GM18858 (cell line): ENCODE results near the gene ERN1.
A peak's percentile ranks its signal among the peaks of the same experiment; 100 is the strongest.

Source experiments
- ATAC-seq: cut with Tn5 transposase; IDR thresholded peaks from one replicate; pipeline ENCODE4 v1.9.1; 2021; ENCODE audit not compliant: unreplicated experiment

Gene ERN1

GRCh38 chr17:64158406-64158805, 28.5 kb upstream of the ERN1 start:
- no peak for ATAC-seq

DNA sequence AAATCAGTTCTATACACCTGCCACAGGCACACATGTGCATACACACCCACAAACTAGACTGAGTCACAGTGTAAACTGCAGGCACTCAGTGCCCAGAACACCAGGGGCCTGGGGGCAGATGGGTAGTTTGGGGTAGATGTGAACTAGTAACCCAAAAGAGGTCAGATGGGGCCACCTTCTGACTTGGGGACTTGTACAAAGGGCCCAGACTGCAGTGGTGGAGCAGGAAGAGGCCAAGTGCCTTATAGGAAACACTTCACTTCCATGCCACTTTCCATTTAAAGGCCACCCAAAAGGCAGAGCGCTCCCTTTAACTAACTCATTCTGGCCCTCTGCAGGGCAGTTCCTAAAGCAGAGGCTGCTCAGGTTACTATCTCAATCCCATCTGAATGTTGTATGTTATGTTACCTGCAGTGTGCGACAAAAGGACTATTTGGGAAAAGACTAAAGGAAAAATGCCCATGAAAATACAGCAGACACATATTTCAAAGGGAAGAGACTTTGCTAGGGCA, 27.8 kb upstream of the ERN1 start:
- no peak for ATAC-seq

GRCh38 chr17:64156670-64157069, 26.7 kb upstream of the ERN1 start:
- no peak for ATAC-seq

DNA sequence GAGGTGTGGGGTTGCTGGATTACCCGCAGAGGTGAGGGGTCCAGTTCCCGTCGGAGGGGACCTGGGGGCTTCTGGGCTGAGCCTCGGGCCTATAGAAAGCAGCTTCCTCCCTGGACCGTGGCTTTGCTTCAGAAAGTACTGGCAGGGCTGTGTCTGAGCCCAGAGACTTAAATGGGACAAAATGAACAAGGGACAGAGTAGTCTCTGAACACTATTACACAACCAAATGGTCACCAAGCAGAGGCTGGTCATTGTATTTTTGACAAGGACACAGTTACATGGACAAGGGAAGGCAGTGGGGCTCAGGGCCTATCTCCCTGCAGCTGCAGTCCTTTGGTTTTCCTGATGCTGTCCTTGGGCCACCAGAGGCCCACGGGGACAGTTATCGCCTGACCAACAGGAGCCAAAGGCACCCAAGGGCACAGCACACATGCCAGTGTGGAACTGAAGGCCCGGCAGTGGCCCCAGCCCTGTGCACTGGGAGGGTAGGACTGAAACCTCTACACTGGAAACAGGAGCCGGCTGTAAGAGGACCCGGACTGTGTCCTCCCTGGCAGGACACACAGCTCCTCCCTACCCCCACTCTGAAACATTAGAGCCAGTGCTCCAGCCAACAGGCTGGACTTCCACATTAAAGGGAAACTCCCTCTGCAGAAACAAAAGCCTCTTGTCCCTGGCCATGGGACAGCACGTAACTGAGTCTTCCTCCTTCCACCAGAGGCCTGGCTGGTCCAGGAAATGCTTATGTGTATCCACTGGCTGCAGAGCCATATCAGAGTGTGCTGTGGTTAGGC, 26.0 kb upstream of the ERN1 start:
- ATAC-seq, result no peak

GRCh38 chr17:64155129-64155528, 25.2 kb upstream of the ERN1 start:
- ATAC-seq, result no peak

DNA sequence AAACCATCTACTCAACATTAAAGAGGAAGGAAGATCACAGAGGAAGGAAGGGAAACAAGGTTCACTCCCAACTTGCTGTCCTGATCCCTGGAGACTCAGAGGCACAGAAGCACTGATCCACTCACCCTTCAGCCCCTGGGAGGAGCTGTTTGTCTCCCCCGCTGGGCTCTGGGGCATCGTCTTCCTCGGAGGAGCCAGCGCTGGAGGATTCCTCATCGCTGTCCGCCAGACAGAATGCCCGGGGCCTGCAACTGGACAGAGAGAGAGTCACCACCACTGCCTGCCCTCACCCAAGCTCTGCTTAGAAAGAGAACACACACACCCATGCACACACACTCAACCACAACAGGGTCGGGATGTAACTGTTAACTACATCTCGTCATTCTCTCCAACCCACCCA, 24.8 kb upstream of the ERN1 start:
- no peak for ATAC-seq

- ATAC-seq, result no peak
Measured at GRCh38 chr17:64154313-64154695, 24.4 kb upstream of the ERN1 start.

GRCh38 chr17:64153565-64154312, 23.8 kb upstream of the ERN1 start:
- ATAC-seq, result no peak

GRCh38 chr17:64152428-64153125, 22.6 kb upstream of the ERN1 start:
- no peak for ATAC-seq

- ATAC-seq, result no peak
Measured at GRCh38 chr17:64151016-64151368, 21.0 kb upstream of the ERN1 start.

DNA sequence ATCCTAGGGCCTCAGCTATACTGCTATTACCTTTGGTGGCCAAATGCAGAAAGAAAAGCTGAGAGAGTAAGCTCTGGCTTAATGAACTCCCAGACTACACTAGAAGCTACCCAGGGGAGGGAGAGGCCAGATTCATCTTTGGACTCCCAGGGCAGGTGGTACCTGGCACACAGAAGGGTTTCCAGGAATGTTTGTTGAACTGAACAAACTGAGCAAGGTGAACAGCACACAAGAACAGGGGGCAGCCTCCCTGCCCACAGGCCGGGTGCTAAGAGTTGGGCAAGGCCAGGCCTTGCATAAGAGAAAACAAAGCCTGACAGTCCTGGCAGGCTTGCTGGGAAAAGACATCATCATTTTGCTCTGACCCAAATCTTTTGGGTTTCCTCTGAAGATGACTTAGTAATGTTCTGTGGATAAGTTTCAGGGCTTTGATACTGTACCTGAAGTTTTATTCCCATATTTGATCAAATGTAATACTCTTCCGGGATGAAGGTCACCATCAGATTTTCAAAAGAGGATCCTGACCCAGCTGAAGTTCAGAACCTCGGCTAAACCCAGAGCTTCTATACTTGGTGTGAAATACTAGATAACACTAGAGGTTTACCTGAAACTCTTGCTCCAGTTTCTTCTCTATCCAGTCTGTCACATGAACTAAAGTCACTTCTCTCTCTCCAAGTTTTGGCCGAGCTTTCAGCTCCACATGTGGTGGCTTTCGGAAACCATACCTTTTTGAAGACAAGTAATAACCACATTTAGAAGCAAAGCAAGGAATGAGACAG, 20.5 kb upstream of the ERN1 start:
- ATAC-seq, result no peak

DNA sequence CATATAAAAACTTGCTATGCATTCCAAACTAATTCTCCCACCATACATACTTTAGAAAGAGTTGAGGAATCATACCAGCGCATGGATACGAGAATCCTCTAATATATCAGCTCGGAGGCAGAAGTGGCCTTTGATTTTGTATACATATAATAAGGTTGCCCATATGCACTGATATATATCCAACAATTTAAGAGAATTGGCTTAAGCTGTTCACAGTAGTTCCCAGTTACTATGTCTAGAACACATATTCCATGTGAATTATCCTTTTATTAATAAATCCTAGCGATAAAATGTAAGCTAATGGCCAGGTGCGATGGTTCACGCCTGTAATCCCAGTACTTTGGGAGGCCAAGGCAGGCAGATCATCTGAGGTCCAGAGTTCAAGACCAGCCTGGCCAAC, 19.3 kb upstream of the ERN1 start:
- ATAC-seq, result no peak

GRCh38 chr17:64148699-64149098, 18.8 kb upstream of the ERN1 start:
- no peak for ATAC-seq

GRCh38 chr17:64148017-64148631, 18.2 kb upstream of the ERN1 start:
- ATAC-seq, result no peak

- no peak for ATAC-seq
Measured at GRCh38 chr17:64147110-64148016, 17.4 kb upstream of the ERN1 start.

- ATAC-seq, result no peak
Measured at GRCh38 chr17:64146418-64147109, 16.6 kb upstream of the ERN1 start.

- ATAC-seq, result peak; percentile 92
Measured at GRCh38 chr17:64145751-64146417, 15.9 kb upstream of the ERN1 start.

DNA sequence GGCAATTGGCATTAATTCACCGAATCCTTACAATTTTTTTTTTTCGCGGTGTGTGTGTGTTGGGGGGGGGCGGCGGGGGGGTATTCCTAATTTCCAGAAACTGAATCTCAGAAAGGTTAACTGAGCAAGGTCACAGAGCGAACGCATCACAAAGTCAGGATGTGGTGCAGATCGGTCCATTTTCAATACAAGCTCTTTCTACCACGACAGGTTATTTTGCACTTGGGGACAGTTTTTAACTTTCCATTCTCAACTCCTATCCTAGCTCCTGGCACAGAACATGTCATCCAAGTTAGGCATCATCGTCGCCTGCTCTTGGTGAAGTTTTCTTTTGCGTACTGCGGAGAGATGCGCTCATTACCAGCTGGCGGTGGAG, 15.4 kb upstream of the ERN1 start:
- no peak for ATAC-seq
